DMS79 treated with DMSO at 0.1 percent for 48 hours (cell line): ENCODE measurements around the gene LRRC28.
"Not testable (repeated sequence)": the region's sequence is repeated elsewhere in the genome, so short reads cannot be mapped to it uniquely, and the experiment has no call there.

Experiments
- DNase-seq: peaks from one replicate; lab custom pipeline; 2025; lab: John Stamatoyannopoulos, UW

The LRRC28 gene

GRCh38 chr15:99399061-99399460 is 147.8 kb downstream of the LRRC28 start:
- no peak for DNase-seq

GRCh38 chr15:99399618-99400017 is 148.3 kb downstream of the LRRC28 start:
- DNase-seq, result no peak

GRCh38 chr15:99401216-99401615 is 149.9 kb downstream of the LRRC28 start:
- not testable (repeated sequence) for DNase-seq

GRCh38 chr15:99402014-99402729 is 150.9 kb downstream of the LRRC28 start:
- no peak for DNase-seq

GRCh38 chr15:99403597-99403996 is 152.3 kb downstream of the LRRC28 start:
- DNase-seq, result no peak

- no peak for DNase-seq
Observed at GRCh38 chr15:99404454-99404853, 153.2 kb downstream of the LRRC28 start.

GRCh38 chr15:99406120-99406519 is 154.8 kb downstream of the LRRC28 start:
- no peak for DNase-seq

GRCh38 chr15:99406716-99407487 is 155.6 kb downstream of the LRRC28 start:
- no peak for DNase-seq

- DNase-seq, result no peak
Observed at GRCh38 chr15:99407716-99408115, 156.4 kb downstream of the LRRC28 start.

GRCh38 chr15:99408236-99409096 is 157.2 kb downstream of the LRRC28 start:
- DNase-seq, result peak; percentile 64

- peak; percentile 6 for DNase-seq
Observed at GRCh38 chr15:99409097-99409473, 157.8 kb downstream of the LRRC28 start.

GRCh38 chr15:99409560-99409959 is 158.3 kb downstream of the LRRC28 start:
- no peak for DNase-seq

GRCh38 chr15:99410477-99410876 is 159.2 kb downstream of the LRRC28 start:
- DNase-seq, result no peak

- DNase-seq, result no peak
Observed at GRCh38 chr15:99411234-99411633, 160.0 kb downstream of the LRRC28 start.

- no peak for DNase-seq
Observed at GRCh38 chr15:99412082-99412481, 160.8 kb downstream of the LRRC28 start.

- no peak for DNase-seq
Observed at GRCh38 chr15:99412626-99413025, 161.3 kb downstream of the LRRC28 start.

GRCh38 chr15:99413955-99414754 is 162.9 kb downstream of the LRRC28 start:
- no peak for DNase-seq

GRCh38 chr15:99414755-99415731 is 163.8 kb downstream of the LRRC28 start:
- no peak for DNase-seq

GRCh38 chr15:99416191-99417188 is 165.2 kb downstream of the LRRC28 start:
- DNase-seq, result no peak
